A549 (cell line): Measurements from ENCODE around the gene LIN7B. TPM values are rescaled to one million over a fixed set of nuclear protein-coding genes. Genes with fewer than 3 reads are reported as not detected.
A peak's percentile ranks its signal among the peaks of the same experiment; 100 is the strongest.

Source experiments
- ATAC-seq, 2 experiments: fragments of 200-7000 bp in 1 of 2; fragments of >200 bp in 1 of 2; cut with Nextera tagmentation in 1 of 2; cut with Tn5 transposase in 1 of 2; 3 replicates each; pipeline versions ENCODE4 v1.8.0 to v1.9.1; 2018 to 2020; ENCODE audit warnings: mild to moderate bottlenecking in 1 of 2, moderate library complexity in 1 of 2
- CTCF ChIA-PET: fragments of 300-600 bp; sonication (Branson Sonifier 250); formaldehyde crosslinking; extraction: SDS; loops from one replicate; lab custom pipeline; 2021; ENCODE audit warnings: antibody characterized with exemption, inconsistent platforms; lab: Yijun Ruan, JAX
- POLR2A ChIA-PET: fragments of 350-600 bp; formaldehyde crosslinking; extraction: SDS; loops from one replicate; lab custom pipeline; 2021; ENCODE audit warnings: antibody characterized with exemption, inconsistent platforms; lab: Yijun Ruan, JAX
- DNase-seq, 2 experiments: peaks; one replicate each; pipeline versions ENCODE4 v3.0.0 to v3.0.0-alpha.2; 2011 to 2016; ENCODE audit warnings: low read depth in 1 of 2, low spot score in 1 of 2
- FAIRE-seq: peaks from 2 replicates; lab custom pipeline; 2011; peaks lifted over from hg19 to GRCh38; lab: Jason Lieb, UNC
- H3K27ac ChIP-seq, 2 experiments: fragments of >200 bp; sonication (Bioruptor Twin); formaldehyde crosslinking; 3 replicates each; pipeline ENCODE4 v1.5.1; 2016 to 2017
- H3K4me1 ChIP-seq: fragments of >200 bp; sonication (Bioruptor Twin); formaldehyde crosslinking; 3 replicates; pipeline ENCODE4 v1.6.1; 2016
- H3K4me2 ChIP-seq: fragments of >200 bp; sonication (Bioruptor Twin); formaldehyde crosslinking; 3 replicates; pipeline ENCODE4 v1.6.1; 2016
- H3K4me3 ChIP-seq: fragments of >200 bp; sonication (Bioruptor Twin); formaldehyde crosslinking; 3 replicates; pipeline ENCODE4 v1.5.1; 2016
- H3K9me3 ChIP-seq: fragments of >200 bp; sonication (Bioruptor Twin); formaldehyde crosslinking; 3 replicates; pipeline ENCODE4 v1.6.1; 2016
- CBX2 ChIP-seq: fragments of 200-600 bp; sonication (generic); IDR thresholded peaks from 2 replicates; pipeline ENCODE4 v1.6.1; 2016; ENCODE audit warnings: low read depth, mild to moderate bottlenecking, borderline replicate concordance
- CEBPB ChIP-seq, 2 experiments: fragments of >200 bp in 1 of 2; sonication (Bioruptor Twin) in 1 of 2; formaldehyde crosslinking in 1 of 2; IDR thresholded peaks; 2 replicates each; pipeline ENCODE4 v1.6.1; 2012 to 2016
- FOXS1 ChIP-seq: fragments of 250-450 bp; sonication (Bioruptor Pico); IDR thresholded peaks from 2 replicates; pipeline ENCODE4 v1.5.0; 2020; ENCODE audit warnings: mild to moderate bottlenecking, moderate library complexity
- MAZ ChIP-seq: fragments of 150-350 bp; IDR thresholded peaks from 2 replicates; pipeline ENCODE4 v1.6.1; 2014; ENCODE audit warnings: antibody characterized with exemption, low read depth, low read length, borderline replicate concordance
- NPAS2 ChIP-seq: fragments of 250-450 bp; sonication (Bioruptor Pico); IDR thresholded peaks from 2 replicates; pipeline ENCODE4 v1.8.0; 2022; ENCODE audit warnings: mild to moderate bottlenecking, moderate library complexity, borderline replicate concordance
- POLR2A ChIP-seq: IDR thresholded peaks from 2 replicates; pipeline ENCODE4 v1.6.1; 2012; ENCODE audit warnings: mild to moderate bottlenecking, low read length
- POLR2AphosphoS2 ChIP-seq: conservative IDR thresholded peaks from 2 replicates; pipeline ENCODE4 v1.6.1; 2012; ENCODE audit warnings: low read length, improper control_type of control experiment, inconsistent platforms
- RFX5 ChIP-seq: fragments of 450-650 bp; IDR thresholded peaks from 2 replicates; pipeline ENCODE4 v1.7.1; 2014; ENCODE audit warnings: antibody characterized with exemption, mild to moderate bottlenecking, moderate library complexity
- ZC3H11A ChIP-seq: fragments of 450-650 bp; IDR thresholded peaks from 2 replicates; pipeline ENCODE4 v1.6.1; 2014; ENCODE audit warnings: antibody characterized with exemption, mild to moderate bottlenecking
- ZSCAN20 ChIP-seq: fragments of 250-450 bp; sonication (Bioruptor Pico); IDR thresholded peaks from 2 replicates; pipeline ENCODE4 v1.8.0; 2022; ENCODE audit warnings: mild to moderate bottlenecking, moderate library complexity
- WGBS: methylation state at CpG from one replicate; pipeline ENCODE4 v1.1.6; 2017; ENCODE audit errors: missing lambda C conversion rate; 5-methylcytosine and 5-hydroxymethylcytosine counted together
- polyA plus RNA-seq, 4 experiments: library from polyadenylated mRNA; depleted of rRNA in 3 of 4; stranded (reverse); fragments of >200 nt; fragmentation: RNase III in 1 of 4; extraction: RNeasy Plus Mini Kit Qiagen cat#74134 plus additional on column Dnase treatment in 1 of 4; gene quantifications; 2 replicates in 3 of 4; 3 replicates in 1 of 4; pipeline ENCODE4 v1.2.3, GENCODE V29; 2011 to 2017
- small RNA-seq, 6 experiments: library from RNA; depleted of rRNA; stranded (forward); fragments of <200 nt; gene quantifications; one replicate each; pipeline ENCODE3, GENCODE V24; 2012
- TF ChIP-seq, protein P1 (sequence below): fragments of >200 bp; sonication (Bioruptor Twin); formaldehyde crosslinking; IDR thresholded peaks from 3 replicates; pipeline ENCODE4 v1.5.1; 2016
- TF ChIP-seq, protein P2 (sequence below): IDR thresholded peaks from 2 replicates; pipeline ENCODE4 v1.6.1; 2012; ENCODE audit warnings: low read depth, borderline replicate concordance

LIN7B gene
- polyA plus RNA-seq, 2 of the 4 experiments (the other 2 are of a cell fraction), result 5.4 to 7.1 TPM

DNA sequence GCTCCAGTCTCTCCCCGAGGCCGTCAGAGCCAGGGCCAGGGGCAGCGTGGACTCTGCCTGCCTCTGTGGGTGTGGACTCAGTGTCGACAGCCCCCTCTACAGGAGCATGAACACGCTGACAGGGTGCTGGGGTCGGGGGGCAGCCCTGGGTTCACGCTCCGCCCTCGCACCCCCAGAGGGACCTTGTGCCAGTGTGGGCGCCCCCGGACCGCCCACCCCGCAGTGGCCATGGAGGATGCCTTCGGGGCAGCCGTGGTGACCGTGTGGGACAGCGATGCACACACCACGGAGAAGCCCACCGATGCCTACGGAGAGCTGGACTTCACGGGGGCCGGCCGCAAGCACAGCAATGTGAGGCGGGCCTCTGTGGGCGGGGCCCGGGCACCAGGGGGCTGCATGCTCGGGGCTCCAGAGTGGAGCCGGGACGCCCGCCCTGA lies 51.7 kb downstream of the LIN7B start (continued):
- no peak for TF ChIP-seq POLR2A
- TF ChIP-seq, all 56 proteins: peak for 0

DNA sequence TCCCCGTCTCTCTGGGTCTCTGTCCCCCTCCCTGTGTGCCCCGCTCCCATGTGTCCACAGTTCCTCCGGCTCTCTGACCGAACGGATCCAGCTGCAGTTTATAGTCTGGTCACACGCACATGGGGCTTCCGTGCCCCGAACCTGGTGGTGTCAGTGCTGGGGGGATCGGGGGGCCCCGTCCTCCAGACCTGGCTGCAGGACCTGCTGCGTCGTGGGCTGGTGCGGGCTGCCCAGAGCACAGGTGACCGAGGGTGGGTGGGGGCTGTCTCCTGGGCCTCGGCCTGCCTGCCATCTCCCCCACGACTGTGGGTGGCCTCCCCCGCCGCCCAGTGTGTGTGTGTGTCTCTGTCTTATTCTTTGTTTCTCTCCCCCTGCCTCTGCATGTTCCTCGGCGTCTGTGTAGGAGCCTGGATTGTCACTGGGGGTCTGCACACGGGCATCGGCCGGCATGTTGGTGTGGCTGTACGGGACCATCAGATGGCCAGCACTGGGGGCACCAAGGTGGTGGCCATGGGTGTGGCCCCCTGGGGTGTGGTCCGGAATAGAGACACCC lies 53.8 kb downstream of the LIN7B start:
- Histone ChIP-seq H3K4me3 (no peak overlapping the region), H3K4me2 (no peak overlapping the region), H3K9me3 (no peaks in the 10 kb centered on the region), H3K4me1 (peaks cover 10% of the 10 kb centered on the region; the same call in 2 of the 3 replicates), H3K27ac (no peak overlapping the region)
- POLR2A ChIA-PET, result no interaction called here
- DNase-seq (no peak), FAIRE-seq (no peak), ATAC-seq (peak in 1 of 2 experiments; percentile 37; a peak in 2 of 6 replicates)
- CTCF ChIA-PET, result interaction anchor here (0.6 to 1.1 kb wide), 2 partner anchors 31 to 238 kb away, joined by 3 to 4 read pairs; no protein-coding TSS in a partner anchor
- 87% methylated on average over 25 of the region's 25 CpGs for WGBS
- TF ChIP-seq CEBPB (IDR thresholded peaks at IDR 0.05), result no peak
- TF ChIP-seq POLR2A, result no peak
- TF ChIP-seq ZC3H11A, result no peak
- TF ChIP-seq RFX5, result no peak
- no peak for TF ChIP-seq POLR2AphosphoS2
- TF ChIP-seq, protein P1, sequence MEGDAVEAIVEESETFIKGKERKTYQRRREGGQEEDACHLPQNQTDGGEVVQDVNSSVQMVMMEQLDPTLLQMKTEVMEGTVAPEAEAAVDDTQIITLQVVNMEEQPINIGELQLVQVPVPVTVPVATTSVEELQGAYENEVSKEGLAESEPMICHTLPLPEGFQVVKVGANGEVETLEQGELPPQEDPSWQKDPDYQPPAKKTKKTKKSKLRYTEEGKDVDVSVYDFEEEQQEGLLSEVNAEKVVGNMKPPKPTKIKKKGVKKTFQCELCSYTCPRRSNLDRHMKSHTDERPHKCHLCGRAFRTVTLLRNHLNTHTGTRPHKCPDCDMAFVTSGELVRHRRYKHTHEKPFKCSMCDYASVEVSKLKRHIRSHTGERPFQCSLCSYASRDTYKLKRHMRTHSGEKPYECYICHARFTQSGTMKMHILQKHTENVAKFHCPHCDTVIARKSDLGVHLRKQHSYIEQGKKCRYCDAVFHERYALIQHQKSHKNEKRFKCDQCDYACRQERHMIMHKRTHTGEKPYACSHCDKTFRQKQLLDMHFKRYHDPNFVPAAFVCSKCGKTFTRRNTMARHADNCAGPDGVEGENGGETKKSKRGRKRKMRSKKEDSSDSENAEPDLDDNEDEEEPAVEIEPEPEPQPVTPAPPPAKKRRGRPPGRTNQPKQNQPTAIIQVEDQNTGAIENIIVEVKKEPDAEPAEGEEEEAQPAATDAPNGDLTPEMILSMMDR, result no peak
- no peak for TF ChIP-seq NPAS2 (CRISPR knock-in tag)
- no peak for TF ChIP-seq FOXS1 (CRISPR knock-in tag)
- no peak for TF ChIP-seq ZSCAN20 (CRISPR knock-in tag)
- TF ChIP-seq MAZ, result no peak
- TF ChIP-seq, protein P2, sequence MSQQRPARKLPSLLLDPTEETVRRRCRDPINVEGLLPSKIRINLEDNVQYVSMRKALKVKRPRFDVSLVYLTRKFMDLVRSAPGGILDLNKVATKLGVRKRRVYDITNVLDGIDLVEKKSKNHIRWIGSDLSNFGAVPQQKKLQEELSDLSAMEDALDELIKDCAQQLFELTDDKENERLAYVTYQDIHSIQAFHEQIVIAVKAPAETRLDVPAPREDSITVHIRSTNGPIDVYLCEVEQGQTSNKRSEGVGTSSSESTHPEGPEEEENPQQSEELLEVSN, result no peak
- no peak for TF ChIP-seq CBX2

Small RNA genes within 50 kb of the gene (small RNA-seq; reads per million reads assigned to genes)
- gene RN7SL708P, result 0 reads per million in 6 experiments

Other genes starting within 250 kb of the LIN7B start
- 0.34 and 0.42 TPM in 2 replicates for gene PLEKHA4, start 245.8 kb upstream of the LIN7B start, polyA plus RNA-seq (2011; rRNA removed)
- 0.46 to 0.78 TPM (median 0.47 TPM) in 3 replicates for gene PLEKHA4, start 245.8 kb upstream of the LIN7B start, polyA plus RNA-seq (2017; fragmentation: RNase III; extraction: RNeasy Plus Mini Kit Qiagen cat#74134 plus additional on column Dnase treatment)
- 49.0 and 74.2 TPM in 2 replicates for gene PPP1R15A, start 241.9 kb upstream of the LIN7B start, polyA plus RNA-seq (2011; rRNA removed)
- 28.1 to 29.7 TPM (median 29.2 TPM) in 3 replicates for gene PPP1R15A, start 241.9 kb upstream of the LIN7B start, polyA plus RNA-seq (2017; fragmentation: RNase III; extraction: RNeasy Plus Mini Kit Qiagen cat#74134 plus additional on column Dnase treatment)
- not detected in 2 replicates for gene TULP2, start 215.6 kb upstream of the LIN7B start, polyA plus RNA-seq (2011; rRNA removed)
- not detected in 3 replicates for gene TULP2, start 215.6 kb upstream of the LIN7B start, polyA plus RNA-seq (2017; fragmentation: RNase III; extraction: RNeasy Plus Mini Kit Qiagen cat#74134 plus additional on column Dnase treatment)
- 58.5 and 79.5 TPM in 2 replicates for gene NUCB1, start 214.1 kb upstream of the LIN7B start, polyA plus RNA-seq (2011; rRNA removed)
- gene NUCB1, start 214.1 kb upstream of the LIN7B start, polyA plus RNA-seq (2017; fragmentation: RNase III; extraction: RNeasy Plus Mini Kit Qiagen cat#74134 plus additional on column Dnase treatment), result 154 to 182 TPM (median 174 TPM) in 3 replicates
- gene DHDH, start 180.7 kb upstream of the LIN7B start, polyA plus RNA-seq (2011; rRNA removed), result 0.60 and 0.78 TPM in 2 replicates
- 1.1 to 1.2 TPM (median 1.2 TPM) in 3 replicates for gene DHDH, start 180.7 kb upstream of the LIN7B start, polyA plus RNA-seq (2017; fragmentation: RNase III; extraction: RNeasy Plus Mini Kit Qiagen cat#74134 plus additional on column Dnase treatment)
- 120 and 134 TPM in 2 replicates for gene BAX, start 159.5 kb upstream of the LIN7B start, polyA plus RNA-seq (2011; rRNA removed)
- gene BAX, start 159.5 kb upstream of the LIN7B start, polyA plus RNA-seq (2017; fragmentation: RNase III; extraction: RNeasy Plus Mini Kit Qiagen cat#74134 plus additional on column Dnase treatment), result 265 to 299 TPM (median 284 TPM) in 3 replicates
- 4,743 and 7,067 TPM in 2 replicates for gene FTL, start 149.1 kb upstream of the LIN7B start, polyA plus RNA-seq (2011; rRNA removed)
- 12,141 to 13,930 TPM (median 13,921 TPM) in 3 replicates for gene FTL, start 149.1 kb upstream of the LIN7B start, polyA plus RNA-seq (2017; fragmentation: RNase III; extraction: RNeasy Plus Mini Kit Qiagen cat#74134 plus additional on column Dnase treatment)
- gene GYS1, start 121.1 kb upstream of the LIN7B start, polyA plus RNA-seq (2011; rRNA removed), result 10.3 and 16.4 TPM in 2 replicates
- 23.8 to 25.0 TPM (median 24.8 TPM) in 3 replicates for gene GYS1, start 121.1 kb upstream of the LIN7B start, polyA plus RNA-seq (2017; fragmentation: RNase III; extraction: RNeasy Plus Mini Kit Qiagen cat#74134 plus additional on column Dnase treatment)
- gene RUVBL2, start 120.5 kb upstream of the LIN7B start, polyA plus RNA-seq (2011; rRNA removed), result 146 and 186 TPM in 2 replicates
- 213 to 274 TPM (median 225 TPM) in 3 replicates for gene RUVBL2, start 120.5 kb upstream of the LIN7B start, polyA plus RNA-seq (2017; fragmentation: RNase III; extraction: RNeasy Plus Mini Kit Qiagen cat#74134 plus additional on column Dnase treatment)
- gene LHB, start 97.3 kb upstream of the LIN7B start, polyA plus RNA-seq (2011; rRNA removed), result not detected in 2 replicates
- gene LHB, start 97.3 kb upstream of the LIN7B start, polyA plus RNA-seq (2017; fragmentation: RNase III; extraction: RNeasy Plus Mini Kit Qiagen cat#74134 plus additional on column Dnase treatment), result 0.22 TPM in 1 of 3 replicates, not detected in the others
- not detected in 2 replicates for gene CGB3, start 90.0 kb upstream of the LIN7B start, polyA plus RNA-seq (2011; rRNA removed)
- gene CGB3, start 90.0 kb upstream of the LIN7B start, polyA plus RNA-seq (2017; fragmentation: RNase III; extraction: RNeasy Plus Mini Kit Qiagen cat#74134 plus additional on column Dnase treatment), result 0.13 to 0.28 TPM in 2 of 3 replicates, not detected in the other
- not detected in 2 replicates for gene CGB2, start 82.5 kb upstream of the LIN7B start, polyA plus RNA-seq (2011; rRNA removed)
- gene CGB2, start 82.5 kb upstream of the LIN7B start, polyA plus RNA-seq (2017; fragmentation: RNase III; extraction: RNeasy Plus Mini Kit Qiagen cat#74134 plus additional on column Dnase treatment), result not detected in 3 replicates
- not detected in 2 replicates for gene CGB1, start 77.5 kb upstream of the LIN7B start, polyA plus RNA-seq (2011; rRNA removed)
- gene CGB1, start 77.5 kb upstream of the LIN7B start, polyA plus RNA-seq (2017; fragmentation: RNase III; extraction: RNeasy Plus Mini Kit Qiagen cat#74134 plus additional on column Dnase treatment), result 0.13 TPM in 1 of 3 replicates, not detected in the others
- gene CGB5, start 70.5 kb upstream of the LIN7B start, polyA plus RNA-seq (2011; rRNA removed), result 0.15 and 0.23 TPM in 2 replicates
- 0.53 to 0.94 TPM (median 0.71 TPM) in 3 replicates for gene CGB5, start 70.5 kb upstream of the LIN7B start, polyA plus RNA-seq (2017; fragmentation: RNase III; extraction: RNeasy Plus Mini Kit Qiagen cat#74134 plus additional on column Dnase treatment)
- 0.63 and 0.95 TPM in 2 replicates for gene CGB8, start 65.3 kb upstream of the LIN7B start, polyA plus RNA-seq (2011; rRNA removed)
- gene CGB8, start 65.3 kb upstream of the LIN7B start, polyA plus RNA-seq (2017; fragmentation: RNase III; extraction: RNeasy Plus Mini Kit Qiagen cat#74134 plus additional on column Dnase treatment), result 2.0 to 2.7 TPM (median 2.4 TPM) in 3 replicates
- 0.34 and 0.56 TPM in 2 replicates for gene CGB7, start 56.6 kb upstream of the LIN7B start, polyA plus RNA-seq (2011; rRNA removed)
- gene CGB7, start 56.6 kb upstream of the LIN7B start, polyA plus RNA-seq (2017; fragmentation: RNase III; extraction: RNeasy Plus Mini Kit Qiagen cat#74134 plus additional on column Dnase treatment), result 0.63 to 0.88 TPM (median 0.79 TPM) in 3 replicates
- 0.34 and 0.37 TPM in 2 replicates for gene NTF4, start 49.6 kb upstream of the LIN7B start, polyA plus RNA-seq (2011; rRNA removed)
- 1.0 to 2.4 TPM (median 1.7 TPM) in 3 replicates for gene NTF4, start 49.6 kb upstream of the LIN7B start, polyA plus RNA-seq (2017; fragmentation: RNase III; extraction: RNeasy Plus Mini Kit Qiagen cat#74134 plus additional on column Dnase treatment)
- gene KCNA7, start 41.7 kb upstream of the LIN7B start, polyA plus RNA-seq (2011; rRNA removed), result not detected in 2 replicates
- gene KCNA7, start 41.7 kb upstream of the LIN7B start, polyA plus RNA-seq (2017; fragmentation: RNase III; extraction: RNeasy Plus Mini Kit Qiagen cat#74134 plus additional on column Dnase treatment), result not detected in 3 replicates
- gene SNRNP70, start 28.9 kb upstream of the LIN7B start, polyA plus RNA-seq (2011; rRNA removed), result 214 and 220 TPM in 2 replicates
- gene SNRNP70, start 28.9 kb upstream of the LIN7B start, polyA plus RNA-seq (2017; fragmentation: RNase III; extraction: RNeasy Plus Mini Kit Qiagen cat#74134 plus additional on column Dnase treatment), result 338 to 350 TPM (median 342 TPM) in 3 replicates
- 1.4 and 1.8 TPM in 2 replicates for gene C19orf73, start 4.8 kb downstream of the LIN7B start, polyA plus RNA-seq (2011; rRNA removed)
- gene C19orf73, start 4.8 kb downstream of the LIN7B start, polyA plus RNA-seq (2017; fragmentation: RNase III; extraction: RNeasy Plus Mini Kit Qiagen cat#74134 plus additional on column Dnase treatment), result 1.7 to 2.2 TPM (median 1.7 TPM) in 3 replicates
- gene PPFIA3, start 5.2 kb downstream of the LIN7B start, polyA plus RNA-seq (2011; rRNA removed), result 2.5 and 3.2 TPM in 2 replicates
- gene PPFIA3, start 5.2 kb downstream of the LIN7B start, polyA plus RNA-seq (2017; fragmentation: RNase III; extraction: RNeasy Plus Mini Kit Qiagen cat#74134 plus additional on column Dnase treatment), result 6.5 to 8.0 TPM (median 7.3 TPM) in 3 replicates
- gene HRC, start 41.0 kb downstream of the LIN7B start, polyA plus RNA-seq (2011; rRNA removed), result 0.04 TPM in 1 of 2 replicates, not detected in the other
- 0.04 to 0.05 TPM in 2 of 3 replicates, not detected in the other for gene HRC, start 41.0 kb downstream of the LIN7B start, polyA plus RNA-seq (2017; fragmentation: RNase III; extraction: RNeasy Plus Mini Kit Qiagen cat#74134 plus additional on column Dnase treatment)
- gene TRPM4, start 43.4 kb downstream of the LIN7B start, polyA plus RNA-seq (2011; rRNA removed), result 4.7 and 4.9 TPM in 2 replicates
- 8.4 to 9.4 TPM (median 9.1 TPM) in 3 replicates for gene TRPM4, start 43.4 kb downstream of the LIN7B start, polyA plus RNA-seq (2017; fragmentation: RNase III; extraction: RNeasy Plus Mini Kit Qiagen cat#74134 plus additional on column Dnase treatment)
- 5.9 and 8.6 TPM in 2 replicates for gene SLC6A16, start 210.8 kb downstream of the LIN7B start, polyA plus RNA-seq (2011; rRNA removed)
- 2.4 to 3.2 TPM (median 3.2 TPM) in 3 replicates for gene SLC6A16, start 210.8 kb downstream of the LIN7B start, polyA plus RNA-seq (2017; fragmentation: RNase III; extraction: RNeasy Plus Mini Kit Qiagen cat#74134 plus additional on column Dnase treatment)
- gene CD37, start 221.0 kb downstream of the LIN7B start, polyA plus RNA-seq (2011; rRNA removed), result not detected in 2 replicates
- 0.13 to 0.22 TPM in 2 of 3 replicates, not detected in the other for gene CD37, start 221.0 kb downstream of the LIN7B start, polyA plus RNA-seq (2017; fragmentation: RNase III; extraction: RNeasy Plus Mini Kit Qiagen cat#74134 plus additional on column Dnase treatment)
- gene TEAD2, start 248.0 kb downstream of the LIN7B start, polyA plus RNA-seq (2011; rRNA removed), result 15.9 and 20.3 TPM in 2 replicates
- gene TEAD2, start 248.0 kb downstream of the LIN7B start, polyA plus RNA-seq (2017; fragmentation: RNase III; extraction: RNeasy Plus Mini Kit Qiagen cat#74134 plus additional on column Dnase treatment), result 19.0 to 26.3 TPM (median 25.3 TPM) in 3 replicates
- gene DKKL1, start 249.5 kb downstream of the LIN7B start, polyA plus RNA-seq (2011; rRNA removed), result 0.53 and 0.91 TPM in 2 replicates
- gene DKKL1, start 249.5 kb downstream of the LIN7B start, polyA plus RNA-seq (2017; fragmentation: RNase III; extraction: RNeasy Plus Mini Kit Qiagen cat#74134 plus additional on column Dnase treatment), result 0.26 to 0.68 TPM (median 0.37 TPM) in 3 replicates